HG03095 (cell line): ENCODE measurements around the gene NDUFS4.
"Not testable (repeated sequence)": the region's sequence is repeated elsewhere in the genome, so short reads cannot be mapped to it uniquely, and the experiment has no call there.

Source experiments
- ATAC-seq: cut with Tn5 transposase; IDR thresholded peaks from one replicate; pipeline ENCODE4 v1.9.1; 2021; ENCODE audit warnings: moderate library complexity; ENCODE audit not compliant: unreplicated experiment

Gene NDUFS4

GRCh38 chr5:53560506-53561191 lies at the start of gene NDUFS4:
TSS of gene NDUFS4 (plus strand) at chr5:53560639. CDS start at chr5:53560663, 24 bp downstream.
- ATAC-seq, result peak; percentile 91

DNA sequence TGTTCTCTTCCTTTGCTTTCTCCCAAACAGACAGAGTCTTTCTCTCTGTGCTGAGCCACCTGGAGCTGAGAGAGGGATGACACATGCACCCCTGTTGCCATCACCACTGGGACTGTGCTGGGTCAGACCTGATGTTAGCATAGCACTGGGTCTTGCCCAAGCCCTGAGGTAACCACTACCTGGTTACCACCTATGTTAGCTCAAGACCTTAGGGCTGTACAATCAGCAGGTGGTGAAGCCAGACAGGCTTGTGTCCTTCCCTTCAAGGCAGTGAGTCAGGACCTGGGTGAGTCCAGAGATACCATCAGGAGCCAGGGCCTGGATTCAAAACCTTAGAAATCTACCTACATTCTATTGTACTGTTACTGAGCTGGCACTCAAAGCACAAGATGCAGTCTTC lies 47.9 kb upstream of the NDUFS4 start:
- no peak for ATAC-seq

GRCh38 chr5:53515988-53516387 lies 44.5 kb upstream of the NDUFS4 start:
- ATAC-seq, result no peak

DNA sequence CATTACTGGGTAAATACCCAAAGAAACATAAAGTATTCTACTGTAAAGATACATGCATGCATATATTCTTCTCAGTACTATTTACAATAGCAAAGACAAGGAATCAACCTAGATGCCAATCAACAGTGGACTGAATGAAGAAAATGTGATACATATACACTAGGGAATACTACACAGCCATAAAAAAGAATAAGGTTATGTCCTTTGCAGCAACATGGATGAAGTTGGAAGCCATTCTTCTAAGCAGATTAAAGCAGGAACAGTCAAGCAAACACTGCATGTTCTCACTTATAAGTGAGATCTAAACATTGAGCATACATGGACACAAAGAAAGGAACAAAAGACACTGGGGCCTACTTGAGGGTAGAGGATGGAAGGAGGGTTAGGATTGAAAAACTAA lies 39.6 kb upstream of the NDUFS4 start:
- ATAC-seq, result no peak

DNA sequence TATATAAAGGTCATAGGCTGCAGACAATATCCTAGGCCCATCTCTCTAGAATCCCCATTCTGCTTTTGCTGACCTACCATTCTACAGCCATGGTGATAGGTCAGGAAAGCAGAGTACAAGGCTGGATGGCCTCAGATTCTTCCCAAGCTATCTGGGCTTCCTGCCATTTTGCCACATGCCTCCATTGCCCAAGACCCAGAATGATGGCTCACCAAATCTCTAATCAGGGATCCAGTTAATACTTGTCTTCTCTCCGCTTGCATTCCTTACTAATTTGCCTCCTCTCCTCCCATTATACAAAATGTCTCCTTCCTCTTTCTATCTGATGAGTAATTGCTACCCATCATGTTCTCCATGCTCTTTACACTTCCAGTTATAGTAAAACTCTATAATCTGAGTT lies 22.7 kb upstream of the NDUFS4 start:
- no peak for ATAC-seq

DNA sequence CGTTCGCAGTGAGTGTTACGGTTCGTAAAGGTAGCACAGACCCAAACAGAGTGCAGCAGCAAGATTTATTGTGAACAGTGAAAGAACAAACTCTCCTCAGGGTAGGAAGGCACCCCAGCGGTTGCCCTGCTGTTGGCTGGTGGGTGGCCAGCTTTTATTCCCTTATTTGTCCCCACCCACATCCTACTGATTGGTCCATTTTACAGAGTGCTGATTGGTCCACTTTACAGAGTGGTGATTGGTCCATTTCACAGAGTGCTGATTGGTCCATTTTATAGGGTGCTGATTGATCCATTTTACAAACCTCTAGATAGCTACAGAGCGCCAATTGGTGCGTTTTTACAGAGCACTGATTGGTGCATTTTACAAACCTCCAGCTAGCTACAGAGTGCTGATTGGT lies 19.7 kb upstream of the NDUFS4 start:
- not testable (repeated sequence) for ATAC-seq

- no peak for ATAC-seq
Observed at GRCh38 chr5:53541859-53542258, 18.6 kb upstream of the NDUFS4 start.

- no peak for ATAC-seq
Observed at GRCh38 chr5:53542926-53543325, 17.5 kb upstream of the NDUFS4 start.

DNA sequence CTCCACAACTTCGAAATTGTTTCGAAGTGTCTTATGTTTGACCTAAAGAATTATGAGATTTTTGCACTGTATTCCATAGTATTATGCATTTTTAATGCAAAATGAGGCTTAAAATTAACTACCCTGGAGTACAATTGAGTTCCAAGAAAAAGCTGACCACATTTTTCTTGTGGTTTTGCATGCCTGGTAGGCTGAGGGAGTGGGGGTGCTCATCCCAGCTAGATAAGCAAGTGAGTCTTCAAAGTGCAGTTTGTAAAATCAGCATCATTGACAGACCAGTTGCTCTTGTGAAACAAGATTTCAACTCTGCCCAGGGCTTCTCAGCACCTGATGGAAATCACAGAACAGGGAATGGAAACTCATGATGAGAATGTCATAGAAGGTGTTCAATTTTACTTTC lies 17.0 kb upstream of the NDUFS4 start:
- ATAC-seq, result no peak

DNA sequence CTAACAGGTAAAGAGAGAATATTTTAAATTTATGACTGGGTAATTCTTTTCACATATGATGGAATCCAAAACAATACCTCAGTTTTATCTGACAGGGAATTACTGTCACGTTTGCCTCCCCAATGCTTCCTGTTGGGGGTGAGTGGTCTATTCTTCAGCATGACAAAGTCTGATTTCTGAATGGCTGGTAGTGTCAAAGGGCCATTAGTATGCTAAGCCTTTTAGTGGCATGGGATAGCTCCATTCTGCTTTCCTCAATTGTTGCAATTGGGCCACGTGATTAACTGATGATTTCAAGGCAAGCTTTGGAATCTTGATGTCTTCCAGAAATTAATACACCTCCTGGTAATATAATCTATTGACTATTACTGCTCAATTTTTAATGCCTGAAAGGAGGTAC lies 14.7 kb upstream of the NDUFS4 start:
- ATAC-seq, result no peak

DNA sequence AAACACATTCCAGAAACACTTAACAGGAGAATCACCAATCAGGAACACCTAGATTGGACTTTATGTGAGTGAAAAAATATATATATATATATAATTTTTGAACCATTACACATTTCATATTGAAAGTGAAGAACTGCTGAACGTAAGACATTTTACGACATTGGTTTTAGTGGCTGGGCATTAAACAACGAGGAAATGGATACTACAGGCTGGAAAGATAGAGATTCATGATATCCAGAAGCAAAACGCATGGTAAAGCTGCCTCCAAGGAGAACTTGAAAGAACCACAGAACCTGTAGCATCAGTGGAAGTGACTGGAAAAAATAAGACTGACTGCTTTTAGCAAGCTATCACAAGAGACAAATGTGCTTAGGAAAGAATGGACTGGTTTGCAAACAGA lies 13.2 kb upstream of the NDUFS4 start:
- no peak for ATAC-seq

DNA sequence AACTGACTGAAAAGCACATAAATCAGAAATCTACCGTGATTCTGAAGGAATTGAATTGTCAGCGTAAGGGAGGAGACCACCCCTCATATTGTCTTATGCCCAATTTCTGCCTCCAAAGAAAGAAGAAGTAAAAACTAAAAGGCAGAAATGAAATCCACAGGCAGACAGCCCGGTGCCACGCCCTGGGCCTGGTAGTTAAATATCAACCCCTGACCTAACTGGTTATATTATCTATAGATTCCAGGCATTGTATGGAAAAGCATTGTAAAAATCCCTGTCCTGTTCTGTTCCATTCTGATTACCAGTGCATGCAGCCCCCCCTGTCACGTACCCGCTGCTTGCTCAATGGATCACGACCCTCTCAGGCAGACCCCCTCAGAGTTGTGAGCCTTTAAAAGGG lies 11.9 kb upstream of the NDUFS4 start:
- not testable (repeated sequence) for ATAC-seq

DNA sequence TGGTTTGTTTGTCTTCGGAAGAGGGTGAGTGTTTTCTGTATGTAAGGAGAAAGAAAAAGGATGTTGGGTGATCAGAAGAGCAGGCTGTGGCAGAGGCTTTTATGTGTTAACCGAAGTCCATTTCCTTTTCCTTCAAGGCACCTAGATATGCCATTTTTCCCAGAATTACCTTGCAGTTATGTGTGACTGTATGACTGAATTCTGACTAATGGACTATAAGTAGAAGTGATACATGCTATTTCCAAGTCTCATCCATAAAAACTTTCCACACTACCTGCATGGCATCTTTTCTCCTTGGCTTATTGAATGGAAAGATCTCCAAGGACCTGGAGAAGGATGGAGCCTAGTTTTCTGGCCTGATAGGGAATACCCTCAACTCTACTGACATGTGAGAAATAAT lies 10.6 kb upstream of the NDUFS4 start:
- ATAC-seq, result no peak

DNA sequence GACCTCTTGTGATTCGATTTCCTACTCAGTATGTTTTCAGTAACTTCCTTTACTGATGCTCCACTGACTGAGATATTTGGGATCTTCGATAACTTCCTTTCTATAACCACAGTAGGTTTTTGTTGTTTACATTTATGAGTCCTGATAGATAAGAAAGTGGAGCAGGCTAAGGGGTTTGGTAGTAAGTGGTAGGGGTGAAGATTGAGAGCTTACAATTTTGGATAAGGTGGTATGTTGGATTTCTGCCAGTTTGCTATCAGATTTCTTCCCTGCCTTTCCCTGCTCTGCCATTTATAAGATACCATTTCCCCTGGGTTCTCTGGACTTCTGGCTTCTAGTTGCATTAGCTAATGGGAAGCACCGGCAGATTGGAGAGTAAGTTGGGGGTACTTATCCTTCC lies 7.9 kb upstream of the NDUFS4 start:
- ATAC-seq, result no peak

- ATAC-seq, result no peak
Observed at GRCh38 chr5:53554444-53554843, 6.0 kb upstream of the NDUFS4 start.

DNA sequence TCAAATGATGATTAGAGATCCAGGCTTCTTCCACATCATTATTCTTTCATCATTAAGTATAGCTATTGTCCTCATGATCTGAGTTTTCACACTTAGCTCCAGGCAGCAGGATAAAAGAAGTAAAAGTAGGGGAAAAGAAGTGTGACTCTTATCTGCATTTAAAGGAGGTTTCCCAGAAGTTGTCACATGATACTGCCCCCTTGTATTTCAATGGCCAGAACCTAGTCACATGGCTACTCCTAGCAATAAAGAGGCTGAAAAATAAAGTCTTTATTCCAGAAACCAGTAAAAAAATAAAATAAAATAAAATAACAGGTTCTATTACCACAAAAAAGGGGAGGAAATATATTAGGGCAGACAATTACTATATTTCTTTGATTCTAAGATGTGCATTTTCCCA lies 5.3 kb upstream of the NDUFS4 start:
- no peak for ATAC-seq

GRCh38 chr5:53556001-53556400 lies 4.4 kb upstream of the NDUFS4 start:
- no peak for ATAC-seq

DNA sequence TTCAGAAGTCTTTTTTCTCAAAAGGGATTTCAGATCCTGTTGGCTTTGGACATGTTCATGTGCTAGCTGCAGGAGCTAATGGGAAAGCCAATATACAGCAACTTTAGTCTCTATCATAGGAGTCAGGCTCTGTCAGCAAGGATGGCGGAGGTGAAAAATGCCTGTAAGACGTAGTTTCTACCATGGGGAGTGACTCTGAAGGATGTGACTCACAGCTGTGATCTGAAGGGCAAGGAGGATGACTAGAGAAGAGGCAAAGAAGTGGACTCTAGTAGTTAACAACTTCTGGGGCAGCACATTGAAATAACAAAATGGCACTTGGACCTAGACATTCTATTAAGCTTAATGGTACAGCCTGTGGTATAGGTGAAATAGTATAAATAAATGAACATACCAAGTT lies 3.1 kb upstream of the NDUFS4 start:
- no peak for ATAC-seq

DNA sequence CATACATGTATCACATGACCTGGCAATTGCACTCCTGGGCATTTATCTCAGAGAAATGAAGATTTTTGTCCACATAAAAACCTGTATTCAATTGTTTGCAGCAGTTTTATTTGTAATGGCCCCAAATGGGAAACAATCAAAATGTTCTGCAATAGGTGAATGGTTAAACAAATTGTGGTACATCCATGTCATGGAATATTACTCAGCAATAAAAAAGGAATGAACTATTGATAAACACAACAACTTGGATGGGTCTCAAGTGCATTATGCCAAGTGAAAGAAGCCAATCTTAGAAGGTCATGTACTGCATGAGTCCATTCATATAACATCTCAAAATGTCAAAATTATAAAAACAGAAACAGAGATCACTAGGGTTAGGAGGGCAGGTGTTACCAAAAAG lies 1.5 kb upstream of the NDUFS4 start:
- ATAC-seq, result no peak

DNA sequence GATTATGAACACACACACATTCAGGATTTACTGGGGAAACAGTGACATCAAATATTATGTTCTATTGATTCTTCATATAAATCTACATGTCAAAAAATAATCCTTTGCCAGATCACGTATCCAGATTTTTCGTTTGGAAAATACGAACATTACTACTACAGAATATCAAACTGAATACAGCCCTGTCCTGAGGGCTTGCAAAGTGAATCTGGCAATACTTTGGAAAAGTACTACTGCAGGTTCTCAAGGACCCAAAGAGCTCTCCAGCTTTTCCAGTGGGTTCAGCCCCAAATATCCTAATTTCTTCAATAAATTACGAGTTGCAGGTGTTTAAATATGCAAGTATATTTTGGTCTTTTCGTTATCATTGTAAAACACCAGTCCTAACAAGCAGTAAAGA lies 411 bp upstream of the NDUFS4 start:
- ATAC-seq, result peak; percentile 18

DNA sequence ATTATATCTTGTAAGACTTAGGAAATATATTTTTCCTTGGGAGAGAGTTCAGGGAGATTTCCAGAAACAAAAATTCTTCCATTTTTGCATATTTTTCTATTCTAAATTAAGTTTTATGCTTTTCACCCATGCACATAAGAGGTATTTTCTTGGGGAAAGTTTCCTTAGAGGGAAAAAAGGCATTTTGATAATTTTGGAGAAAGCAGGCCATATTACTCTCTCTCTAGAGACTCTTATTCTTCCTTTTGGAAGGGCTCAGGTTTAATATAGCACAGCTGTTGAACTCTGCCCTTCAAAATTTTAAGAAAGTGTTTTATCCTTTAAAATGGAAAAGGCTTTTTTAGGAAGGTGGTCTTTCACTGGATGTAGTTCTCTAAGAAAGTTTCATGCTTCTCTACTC lies 8.0 kb downstream of the NDUFS4 start:
- ATAC-seq, result no peak

DNA sequence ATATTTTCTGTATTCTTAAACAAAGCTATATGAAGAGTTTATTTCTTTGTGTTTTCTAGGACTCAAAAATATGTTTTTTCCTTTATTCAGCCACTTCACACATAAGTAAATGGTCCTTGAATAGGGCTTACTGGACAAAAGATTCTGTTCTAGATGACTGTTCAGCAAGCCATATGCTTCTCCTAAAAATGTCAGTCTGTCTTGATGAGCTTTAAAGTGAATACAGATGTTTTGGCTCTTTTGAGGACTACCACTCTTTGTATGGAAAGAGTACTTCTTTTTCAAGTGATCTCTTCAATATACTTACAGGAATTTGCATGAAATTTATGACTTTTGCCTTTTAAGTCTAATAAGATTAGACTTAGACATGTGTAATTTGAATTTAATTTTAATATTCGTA lies 8.4 kb downstream of the NDUFS4 start:
- no peak for ATAC-seq

- ATAC-seq, result no peak
Observed at GRCh38 chr5:53569453-53569852, 9.0 kb downstream of the NDUFS4 start.
